ENCODE results near the gene CCDC69. TPM values are rescaled to one million over a fixed set of nuclear protein-coding genes. Genes with fewer than 3 reads are reported as not detected.

CCDC69 gene
- total RNA-seq, 2 experiments from 2014 or later: 68.0 to 68.9 TPM

- peak overlapping the region; percentile 94 for H3K27ac Mint-ChIP-seq
- TF ChIP-seq CTCF (IDR thresholded peaks at IDR 0.05): no peak
- ChIA-PET POLR2A (interaction anchor here (1.0 to 4.6 kb wide), 5 partner anchors 9 to 68 kb away, joined by 7 to 223 read pairs (median 15); partner anchors contain the start of genes ANXA6 and GM2A), CTCF (interaction anchor here (1.4 to 5.6 kb wide), 5 partner anchors 9 to 99 kb away, joined by 4 to 33 read pairs (median 14); no protein-coding TSS in a partner anchor)
- no peaks in the 10 kb centered on the region for H3K27me3 ChIP-seq (ENCODE audit: control insufficient read depth in 1 of 2, insufficient read depth in 2 of 2, low read length in 2 of 2)
- H3K4me3 Mint-ChIP-seq: peak overlapping the region; percentile 78
- peaks cover 12% of the 10 kb centered on the region for H3K36me3 ChIP-seq (ENCODE audit: insufficient read depth, low read length)
- no peaks in the 10 kb centered on the region for H3K9me3 ChIP-seq (ENCODE audit: control insufficient read depth in 1 of 2, insufficient read depth in 1 of 2, low read length in 2 of 2)
- H3K27ac ChIP-seq (ENCODE audit: low read depth in 1 of 2, low read length in 2 of 2): peak overlapping the region; percentile 13 to 56
- peaks cover 47% of the 10 kb centered on the region for H3K4me1 ChIP-seq (ENCODE audit: insufficient read depth, low read length)
- intact Hi-C loops (cut with DNase I, micrococcal nuclease): loop anchor here (2.0 to 10.0 kb wide), 2 partner anchors 13 to 549 kb away; partner anchors contain the start of gene G3BP1 (in 1 of the 2)
- peaks cover 45% of the 10 kb centered on the region for H3K4me1 Mint-ChIP-seq (ENCODE audit: low read depth)
- ATAC-seq (ENCODE audit: poor library complexity) (no peak), DNase-seq (no peak)
- H3K36me3 Mint-ChIP-seq (ENCODE audit: low read depth): peaks cover 33% of the 10 kb centered on the region
- no peaks in the 10 kb centered on the region for H3K27me3 Mint-ChIP-seq
- H3K4me3 ChIP-seq (ENCODE audit: low read length): no peak overlapping the region
- no peaks in the 10 kb centered on the region for H3K9me3 Mint-ChIP-seq
Observed at GRCh38 chr5:151225475-151225874, 1.6 kb upstream of the CCDC69 start.

GRCh38 chr5:151225071-151225470 lies 1.2 kb upstream of the CCDC69 start:
- Mint-ChIP-seq H3K4me3 (peak overlapping the region; percentile 78), H3K27me3 (no peaks in the 10 kb centered on the region), H3K9me3 (no peaks in the 10 kb centered on the region), H3K27ac (peak overlapping the region; percentile 94), H3K4me1 (ENCODE audit: low read depth) (peaks cover 49% of the 10 kb centered on the region), H3K36me3 (ENCODE audit: low read depth) (peaks cover 37% of the 10 kb centered on the region)
- intact Hi-C loops (cut with DNase I, micrococcal nuclease): loop anchor here (2.0 to 10.0 kb wide), 2 partner anchors 14 to 550 kb away; partner anchors contain the start of gene G3BP1 (in 1 of the 2)
- POLR2A ChIA-PET: interaction anchor here (0.9 to 4.6 kb wide), 6 partner anchors 10 to 68 kb away, joined by 3 to 223 read pairs (median 14); partner anchors contain the start of genes ANXA6 and GM2A
- H3K27me3 ChIP-seq (ENCODE audit: control insufficient read depth in 1 of 2, insufficient read depth in 2 of 2, low read length in 2 of 2): no peaks in the 10 kb centered on the region
- DNase-seq (peak in 2 of 14 experiments; percentile 40 to 43), ATAC-seq (ENCODE audit: poor library complexity) (peak; percentile 40)
- peak overlapping the region; percentile 13 to 56 for H3K27ac ChIP-seq (ENCODE audit: low read depth in 1 of 2, low read length in 2 of 2)
- TF ChIP-seq CTCF (IDR thresholded peaks at IDR 0.05): no peak
- H3K9me3 ChIP-seq (ENCODE audit: control insufficient read depth in 1 of 2, insufficient read depth in 1 of 2, low read length in 2 of 2): no peaks in the 10 kb centered on the region
- H3K36me3 ChIP-seq (ENCODE audit: insufficient read depth, low read length): peaks cover 15% of the 10 kb centered on the region
- H3K4me1 ChIP-seq (ENCODE audit: insufficient read depth, low read length): peaks cover 51% of the 10 kb centered on the region
- CTCF ChIA-PET: interaction anchor here (0.6 to 5.6 kb wide), 6 partner anchors 10 to 203 kb away, joined by 4 to 33 read pairs (median 10); no protein-coding TSS in a partner anchor
- no peak overlapping the region for H3K4me3 ChIP-seq (ENCODE audit: low read length)

GRCh38 chr5:151224372-151224771 lies 480 bp upstream of the CCDC69 start:
- ATAC-seq (ENCODE audit: poor library complexity): peak; percentile 40
- peak overlapping the region; percentile 92 to 94 for H3K27ac ChIP-seq (ENCODE audit: low read depth in 1 of 2, low read length in 2 of 2)
- TF ChIP-seq CTCF (IDR thresholded peaks at IDR 0.05): no peak
- Mint-ChIP-seq H3K9me3 (no peaks in the 10 kb centered on the region), H3K4me3 (peak overlapping the region; percentile 92), H3K27me3 (no peaks in the 10 kb centered on the region), H3K36me3 (ENCODE audit: low read depth) (peaks cover 42% of the 10 kb centered on the region), H3K4me1 (ENCODE audit: low read depth) (peaks cover 56% of the 10 kb centered on the region), H3K27ac (peak overlapping the region; percentile 94)
- intact Hi-C loops (cut with DNase I, micrococcal nuclease): loop anchor here (1.0 to 10.0 kb wide), 3 partner anchors 14 to 550 kb away; partner anchors contain the start of gene G3BP1 (in 1 of the 2)
- H3K27me3 ChIP-seq (ENCODE audit: control insufficient read depth in 1 of 2, insufficient read depth in 2 of 2, low read length in 2 of 2): no peaks in the 10 kb centered on the region
- peak overlapping the region; percentile 98 for H3K4me3 ChIP-seq (ENCODE audit: low read length)
- peak in 3 of 14 experiments; percentile 62 to 65 (median 65) for DNase-seq
- peaks cover 57% of the 10 kb centered on the region for H3K4me1 ChIP-seq (ENCODE audit: insufficient read depth, low read length)
- ChIA-PET CTCF (interaction anchor here (0.6 to 5.6 kb wide), 5 partner anchors 11 to 202 kb away, joined by 3 to 33 read pairs (median 14); no protein-coding TSS in a partner anchor), POLR2A (interaction anchor here (0.6 to 4.6 kb wide), 20 partner anchors 10 to 524 kb away, joined by 3 to 223 read pairs (median 5); partner anchors contain the start of genes ANXA6, GM2A, RBM22 and TNIP1)
- H3K9me3 ChIP-seq (ENCODE audit: control insufficient read depth in 1 of 2, insufficient read depth in 1 of 2, low read length in 2 of 2): no peaks in the 10 kb centered on the region
- H3K36me3 ChIP-seq (ENCODE audit: insufficient read depth, low read length): peaks cover 17% of the 10 kb centered on the region

All from CD4-positive, alpha-beta T cell (primary cell).